ENCODE results near the gene ADCY5.

The ADCY5 gene

GRCh38 chr3:123476967-123477750 lies 28.3 kb upstream of the ADCY5 start:
- TF ChIP-seq EZH2 (IDR thresholded peaks at IDR 0.05; ENCODE audit: borderline replicate concordance, low read depth, low read length, severe bottlenecking) (no peak), CTCF (IDR thresholded peaks at IDR 0.05; ENCODE audit: borderline replicate concordance, extremely low read depth, low read length, poor library complexity, severe bottlenecking) (no peak)
- no peaks in the 10 kb centered on the region for H3K4me1 ChIP-seq (ENCODE audit: insufficient read depth, low read length)
- no peak overlapping the region for H3K4me3 ChIP-seq (ENCODE audit: low read depth in 1 of 2, low read length in 2 of 2)
- ATAC-seq (ENCODE audit: insufficient read depth, low read depth) (no peak), DNase-seq (no peak)
- H3K27me3 ChIP-seq (ENCODE audit: insufficient read depth, low read length, poor library complexity) = peaks cover 10% of the 10 kb centered on the region
- no peak overlapping the region for H3K27ac ChIP-seq (ENCODE audit: low read length)
- H2AFZ ChIP-seq (ENCODE audit: low read depth, low read length) = no peak overlapping the region
- no peaks in the 10 kb centered on the region for H4K20me1 ChIP-seq (ENCODE audit: insufficient read depth, low read length)
- no peaks in the 10 kb centered on the region for H3K79me2 ChIP-seq (ENCODE audit: insufficient read depth, low read length)
- H3K4me2 ChIP-seq (ENCODE audit: insufficient read depth, low read length) = no peak overlapping the region
- H3K9me3 ChIP-seq (ENCODE audit: insufficient read depth, low read length, severe bottlenecking) = no peaks in the 10 kb centered on the region
- H3K9ac ChIP-seq (ENCODE audit: low read depth, low read length) = no peak overlapping the region
- no peaks in the 10 kb centered on the region for H3K36me3 ChIP-seq (ENCODE audit: insufficient read depth, low read length)

GRCh38 chr3:123475786-123476185 lies 26.9 kb upstream of the ADCY5 start:
- Histone ChIP-seq H3K79me2 (ENCODE audit: insufficient read depth, low read length) (no peaks in the 10 kb centered on the region), H3K36me3 (ENCODE audit: insufficient read depth, low read length) (no peaks in the 10 kb centered on the region), H3K27me3 (ENCODE audit: insufficient read depth, low read length, poor library complexity) (peaks cover 10% of the 10 kb centered on the region), H3K4me3 (ENCODE audit: low read depth in 1 of 2, low read length in 2 of 2) (no peak overlapping the region), H3K4me2 (ENCODE audit: insufficient read depth, low read length) (no peak overlapping the region), H4K20me1 (ENCODE audit: insufficient read depth, low read length) (no peaks in the 10 kb centered on the region), H2AFZ (ENCODE audit: low read depth, low read length) (no peak overlapping the region), H3K27ac (ENCODE audit: low read length) (no peak overlapping the region), H3K9ac (ENCODE audit: low read depth, low read length) (no peak overlapping the region), H3K9me3 (ENCODE audit: insufficient read depth, low read length, severe bottlenecking) (no peaks in the 10 kb centered on the region), H3K4me1 (ENCODE audit: insufficient read depth, low read length) (no peaks in the 10 kb centered on the region)
- ATAC-seq (ENCODE audit: insufficient read depth, low read depth) (no peak), DNase-seq (no peak)
- TF ChIP-seq CTCF (IDR thresholded peaks at IDR 0.05; ENCODE audit: borderline replicate concordance, extremely low read depth, low read length, poor library complexity, severe bottlenecking) = no peak
- TF ChIP-seq EZH2 (IDR thresholded peaks at IDR 0.05; ENCODE audit: borderline replicate concordance, low read depth, low read length, severe bottlenecking) = no peak

GRCh38 chr3:123471106-123471505 lies 22.2 kb upstream of the ADCY5 start:
- Histone ChIP-seq H3K4me3 (ENCODE audit: low read depth in 1 of 2, low read length in 2 of 2) (no peak overlapping the region), H3K4me1 (ENCODE audit: insufficient read depth, low read length) (no peaks in the 10 kb centered on the region), H3K27ac (ENCODE audit: low read length) (no peak overlapping the region), H3K9ac (ENCODE audit: low read depth, low read length) (no peak overlapping the region), H3K9me3 (ENCODE audit: insufficient read depth, low read length, severe bottlenecking) (no peaks in the 10 kb centered on the region), H3K4me2 (ENCODE audit: insufficient read depth, low read length) (no peak overlapping the region), H3K27me3 (ENCODE audit: insufficient read depth, low read length, poor library complexity) (peaks cover 8% of the 10 kb centered on the region), H4K20me1 (ENCODE audit: insufficient read depth, low read length) (no peaks in the 10 kb centered on the region), H3K36me3 (ENCODE audit: insufficient read depth, low read length) (no peaks in the 10 kb centered on the region), H2AFZ (ENCODE audit: low read depth, low read length) (no peak overlapping the region), H3K79me2 (ENCODE audit: insufficient read depth, low read length) (no peaks in the 10 kb centered on the region)
- ATAC-seq (ENCODE audit: insufficient read depth, low read depth) = no peak
- DNase-seq = no peak
- TF ChIP-seq EZH2 (IDR thresholded peaks at IDR 0.05; ENCODE audit: borderline replicate concordance, low read depth, low read length, severe bottlenecking) (no peak), CTCF (IDR thresholded peaks at IDR 0.05; ENCODE audit: borderline replicate concordance, extremely low read depth, low read length, poor library complexity, severe bottlenecking) (no peak)
